ENCODE results near the gene SFT2D1.

SFT2D1 gene

DNA sequence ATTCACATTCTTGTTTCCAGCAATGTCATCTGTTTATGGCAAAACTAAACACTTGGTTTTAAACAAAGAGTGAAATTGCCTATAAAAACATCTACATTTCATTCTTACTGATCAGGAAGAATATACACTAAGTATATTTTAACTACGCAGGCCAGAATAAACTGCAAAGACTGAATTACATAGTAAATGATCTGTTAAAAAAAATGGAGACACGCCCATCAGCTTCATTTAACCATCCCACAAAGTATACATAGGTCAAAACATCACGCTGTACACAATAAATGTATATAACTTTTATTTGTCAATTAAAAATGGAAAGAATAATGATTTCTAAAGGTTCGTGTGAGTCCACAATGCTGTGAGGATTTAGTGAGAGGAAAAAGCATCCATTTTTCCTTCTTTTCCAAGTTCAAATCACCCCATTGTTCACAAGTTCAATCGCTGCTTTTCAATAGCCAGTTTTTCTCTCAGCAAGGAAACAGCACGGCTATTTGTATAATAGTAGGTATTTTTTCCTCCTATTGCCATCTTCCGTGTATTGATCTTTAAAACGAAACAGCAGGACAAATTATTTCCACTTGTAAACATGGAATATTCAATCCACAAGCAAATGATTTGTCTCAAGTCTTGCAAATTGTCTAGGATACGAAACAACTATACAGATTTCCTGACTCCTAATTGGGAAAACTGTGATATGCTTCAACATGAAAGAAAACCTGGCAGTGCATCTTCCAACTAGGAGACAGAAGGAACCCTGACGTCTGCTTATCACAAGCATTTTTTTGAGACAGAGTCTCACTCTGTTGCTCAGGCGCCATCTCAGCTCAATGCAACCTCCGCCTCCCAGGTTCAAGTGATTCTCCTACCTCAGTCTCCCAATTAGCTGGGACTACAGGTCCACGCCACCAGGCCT lies 10.6 kb downstream of the SFT2D1 start:
- no peak for DNase-seq

DNA sequence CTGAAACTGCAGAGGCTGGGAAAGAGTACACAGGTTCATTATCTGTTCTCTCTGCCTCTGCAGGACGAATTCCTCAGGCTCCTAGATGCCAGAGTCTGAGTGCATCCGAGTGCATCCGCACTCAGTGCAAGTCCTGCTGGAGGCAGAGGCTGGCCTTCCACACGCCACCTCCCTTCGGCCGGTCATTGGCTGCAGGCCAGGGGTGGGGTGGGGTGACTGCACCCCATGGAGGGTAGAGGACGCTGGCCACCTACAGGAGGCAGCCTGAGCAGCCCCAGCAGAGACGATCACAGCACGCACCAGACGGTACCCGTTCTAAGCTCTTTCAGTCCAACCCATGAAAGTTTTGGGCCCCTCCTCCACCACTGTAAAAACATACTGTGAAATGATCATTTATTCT lies 11.7 kb downstream of the SFT2D1 start:
- DNase-seq = no peak

- DNase-seq = no peak
Observed at GRCh38 chr6:166325383-166326042, 16.8 kb downstream of the SFT2D1 start.

DNA sequence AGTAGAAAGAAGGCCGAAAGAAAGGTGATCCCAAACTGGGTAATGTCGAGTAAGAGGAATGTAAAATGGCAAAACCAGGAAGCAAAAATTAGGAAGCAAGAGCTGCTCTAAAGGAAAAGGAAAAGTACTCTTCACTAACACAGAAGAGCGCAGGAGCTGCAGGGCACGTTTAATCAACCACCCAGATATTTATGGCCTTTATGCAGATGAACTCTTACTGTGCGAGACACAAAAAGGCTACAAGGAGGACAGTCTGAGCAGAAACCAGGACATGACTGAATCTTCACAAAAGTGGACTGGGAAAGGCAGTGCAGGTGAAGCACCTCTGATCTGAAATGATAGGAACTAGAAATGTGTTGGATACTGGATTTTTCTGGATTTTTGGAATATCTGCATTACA lies 18.9 kb downstream of the SFT2D1 start:
- DNase-seq = no peak

GRCh38 chr6:166318649-166319600 lies 23.4 kb downstream of the SFT2D1 start:
- DNase-seq = no peak

DNA sequence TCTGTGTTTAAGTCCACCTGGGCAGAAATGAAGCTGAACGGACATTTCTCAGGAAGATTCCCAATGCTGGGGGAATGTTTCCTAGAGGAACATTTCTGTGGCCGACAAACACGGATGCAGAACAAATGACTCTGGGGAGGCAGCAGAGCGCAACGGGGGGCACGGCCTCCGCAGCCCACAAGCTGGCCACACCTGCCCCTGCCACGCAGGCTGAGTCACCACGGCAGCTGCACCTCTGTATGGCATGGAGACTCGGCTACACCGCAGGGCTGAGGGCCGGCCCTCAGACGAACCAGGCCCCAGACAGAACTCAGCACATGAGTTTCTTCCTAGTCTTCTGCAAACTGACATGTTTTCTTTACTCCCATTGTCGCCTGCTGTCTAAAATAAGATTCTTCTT lies 24.1 kb downstream of the SFT2D1 start:
- no peak for DNase-seq

GRCh38 chr6:166317261-166318212 lies 24.8 kb downstream of the SFT2D1 start:
- DNase-seq = no peak

GRCh38 chr6:166315436-166315835 lies 26.9 kb downstream of the SFT2D1 start:
- DNase-seq = no peak

DNA sequence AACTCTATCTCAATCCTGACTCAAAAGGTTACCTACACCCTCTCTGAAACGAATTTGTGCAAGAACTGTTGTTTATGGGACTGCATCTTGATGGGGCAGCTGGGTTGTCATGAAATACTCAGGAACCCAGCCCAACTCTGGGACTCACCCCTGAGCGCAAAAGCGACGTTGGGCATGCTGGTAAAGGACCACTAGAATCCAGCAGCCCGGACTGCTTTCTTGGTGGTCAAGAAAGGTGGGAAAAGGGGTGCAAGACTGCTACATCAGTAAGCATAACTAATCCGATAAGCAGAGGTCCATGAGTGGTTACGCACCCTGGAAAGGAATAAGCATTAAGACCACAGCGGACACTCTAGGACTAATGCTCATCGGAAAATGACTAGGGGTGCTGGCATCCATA lies 27.9 kb downstream of the SFT2D1 start:
- DNase-seq = no peak

GRCh38 chr6:166313255-166314070 lies 28.9 kb downstream of the SFT2D1 start:
- no peak for DNase-seq

DNA sequence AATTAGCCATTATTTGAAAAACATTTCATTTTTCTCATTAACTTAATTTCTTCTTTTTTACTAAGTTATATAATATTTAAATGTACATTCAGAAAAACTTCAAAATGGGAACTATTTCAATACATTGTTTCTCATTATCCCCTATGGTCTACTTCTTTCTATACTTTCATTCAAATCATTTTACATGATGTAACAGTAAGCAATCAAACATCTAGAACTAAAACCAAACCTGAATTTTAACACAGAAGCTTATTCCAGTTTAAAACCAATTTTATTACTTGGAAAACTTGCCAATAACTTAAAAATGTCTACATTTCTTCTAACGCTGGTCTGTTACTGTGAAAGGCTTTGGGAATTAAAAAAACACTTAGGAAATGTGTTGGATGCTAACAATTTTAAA lies 29.5 kb downstream of the SFT2D1 start:
- no peak for DNase-seq

- no peak for DNase-seq
Observed at GRCh38 chr6:166310634-166311033, 31.7 kb downstream of the SFT2D1 start.

GRCh38 chr6:166309977-166310376 lies 32.4 kb downstream of the SFT2D1 start:
- no peak for DNase-seq

GRCh38 chr6:166308769-166309589 lies 33.4 kb downstream of the SFT2D1 start:
- DNase-seq = peak; percentile 68

- no peak for DNase-seq
Observed at GRCh38 chr6:166308033-166308768, 34.1 kb downstream of the SFT2D1 start, which contains the start of gene PRR18. TSS of gene PRR18 (minus strand) at chr6:166308392. CDS start at chr6:166308142, 250 bp downstream.

GRCh38 chr6:166307082-166308032 lies 35.0 kb downstream of the SFT2D1 start:
- DNase-seq = peak; percentile 21

DNA sequence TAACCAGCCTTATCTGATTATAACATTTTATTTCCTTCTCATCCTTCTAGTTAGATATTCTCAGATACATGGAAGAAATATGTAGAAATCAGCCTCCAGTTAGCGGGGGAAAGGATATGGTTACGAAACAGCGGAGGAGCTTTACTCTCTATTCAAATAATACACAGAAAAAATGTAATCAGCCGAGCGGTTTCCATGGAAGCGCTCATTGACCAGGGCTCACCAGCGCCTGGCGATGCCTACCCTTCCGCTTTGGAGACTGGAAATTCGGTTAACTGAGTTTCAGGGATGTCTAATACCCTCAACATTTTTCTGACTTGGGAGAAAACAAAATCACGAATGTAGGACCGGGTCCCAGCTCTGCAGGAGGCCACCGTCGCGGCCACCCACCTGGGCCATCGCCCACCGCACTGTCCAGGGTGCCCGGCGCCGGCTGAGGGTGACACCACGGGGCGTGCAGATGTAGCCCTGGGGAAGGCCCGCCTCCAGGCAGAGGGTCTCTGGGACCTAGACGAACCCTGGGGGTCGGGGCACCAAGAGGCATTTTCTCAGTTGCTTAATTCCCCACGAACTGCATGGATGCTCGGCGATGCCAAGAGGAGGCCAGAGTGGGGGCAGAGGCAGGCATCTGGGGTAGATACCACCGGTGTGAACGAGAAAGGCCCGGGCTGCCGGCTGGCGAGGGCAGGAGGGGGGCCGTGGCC lies 35.8 kb downstream of the SFT2D1 start:
- no peak for DNase-seq
